DND-41 (cell line): ENCODE data around the gene PMIS2.

Experiments
- EZH2 ChIP-seq: IDR thresholded peaks from 3 replicates; pipeline ENCODE4 v1.6.1; 2012; ENCODE audit warnings: borderline replicate concordance, low read depth, mild to moderate bottlenecking, moderate library complexity, low read length, inconsistent platforms; ENCODE audit not compliant: severe bottlenecking
- TF ChIP-seq, protein P1 (sequence below): IDR thresholded peaks from 2 replicates; pipeline ENCODE4 v1.5.1; 2012; ENCODE audit warnings: borderline replicate concordance, low read length, moderate library complexity, mild to moderate bottlenecking; ENCODE audit not compliant: poor library complexity, severe bottlenecking; ENCODE audit errors: extremely low read depth

DNA sequence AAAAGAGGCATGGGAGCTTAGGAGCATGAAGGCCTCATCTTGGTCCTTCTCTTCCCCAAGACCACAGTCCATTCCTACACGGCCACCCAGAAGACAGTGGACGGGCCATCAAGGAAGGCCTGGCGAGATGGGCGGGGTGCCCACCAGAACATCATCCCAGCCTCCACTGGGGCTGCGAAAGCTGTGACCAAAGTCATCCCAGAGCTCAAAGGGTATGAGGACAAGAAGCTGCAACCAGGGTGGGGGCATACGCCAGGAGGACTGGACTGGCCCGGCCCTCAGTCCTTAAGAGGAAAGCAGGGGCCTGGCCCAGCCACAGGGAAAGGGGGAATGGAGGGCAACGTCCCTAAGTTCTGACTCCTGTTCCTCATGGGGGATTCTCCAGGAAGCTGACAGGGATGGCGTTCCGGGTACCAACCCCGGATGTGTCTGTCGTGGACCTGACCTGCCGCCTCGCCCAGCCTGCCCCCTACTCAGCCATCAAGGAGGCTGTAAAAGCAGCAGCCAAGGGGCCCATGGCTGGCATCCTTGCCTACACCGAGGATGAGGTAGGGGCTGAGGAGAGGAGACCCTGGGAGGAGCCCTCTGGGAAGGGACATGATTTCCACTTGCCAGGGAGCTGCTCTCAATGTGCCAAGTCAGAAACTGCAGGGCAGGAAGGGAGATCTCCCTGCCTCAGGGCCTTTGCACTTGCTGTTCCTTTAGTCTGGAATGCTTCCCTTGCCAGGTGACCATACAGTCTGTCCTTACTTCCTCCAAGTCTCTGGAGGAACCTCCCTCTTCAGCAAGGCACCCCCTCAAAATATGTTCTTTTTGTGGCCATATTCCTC, 42.5 kb upstream of the PMIS2 start:
- TF ChIP-seq, protein P1, sequence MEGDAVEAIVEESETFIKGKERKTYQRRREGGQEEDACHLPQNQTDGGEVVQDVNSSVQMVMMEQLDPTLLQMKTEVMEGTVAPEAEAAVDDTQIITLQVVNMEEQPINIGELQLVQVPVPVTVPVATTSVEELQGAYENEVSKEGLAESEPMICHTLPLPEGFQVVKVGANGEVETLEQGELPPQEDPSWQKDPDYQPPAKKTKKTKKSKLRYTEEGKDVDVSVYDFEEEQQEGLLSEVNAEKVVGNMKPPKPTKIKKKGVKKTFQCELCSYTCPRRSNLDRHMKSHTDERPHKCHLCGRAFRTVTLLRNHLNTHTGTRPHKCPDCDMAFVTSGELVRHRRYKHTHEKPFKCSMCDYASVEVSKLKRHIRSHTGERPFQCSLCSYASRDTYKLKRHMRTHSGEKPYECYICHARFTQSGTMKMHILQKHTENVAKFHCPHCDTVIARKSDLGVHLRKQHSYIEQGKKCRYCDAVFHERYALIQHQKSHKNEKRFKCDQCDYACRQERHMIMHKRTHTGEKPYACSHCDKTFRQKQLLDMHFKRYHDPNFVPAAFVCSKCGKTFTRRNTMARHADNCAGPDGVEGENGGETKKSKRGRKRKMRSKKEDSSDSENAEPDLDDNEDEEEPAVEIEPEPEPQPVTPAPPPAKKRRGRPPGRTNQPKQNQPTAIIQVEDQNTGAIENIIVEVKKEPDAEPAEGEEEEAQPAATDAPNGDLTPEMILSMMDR, result no peak
- TF ChIP-seq EZH2, result no peak
